Liver (tissue), 3 donors: ENCODE measurements around the gene ETDA.

Experiments used
- FOXA1 ChIP-seq: IDR thresholded peaks from 2 replicates; pipeline ENCODE4 v1.6.1; 2016; ENCODE audit warnings: antibody characterized with exemption
- GABPA ChIP-seq, 2 donors: IDR thresholded peaks in 1 of 2; conservative IDR thresholded peaks in 1 of 2; 2 replicates each; pipeline ENCODE4 v1.6.1; 2016; ENCODE audit warnings: antibody characterized with exemption in 2 of 2, mild to moderate bottlenecking in 1 of 2, moderate library complexity in 1 of 2
- HNF4G ChIP-seq: IDR thresholded peaks from 2 replicates; pipeline ENCODE4 v1.6.1; 2016; ENCODE audit warnings: antibody characterized with exemption
- JUND ChIP-seq, 2 donors: IDR thresholded peaks; 2 replicates each; pipeline ENCODE4 v1.6.1; 2016; ENCODE audit warnings: antibody characterized with exemption in 2 of 2
- TAF1 ChIP-seq: conservative IDR thresholded peaks from 2 replicates; pipeline ENCODE4 v1.6.1; 2016; ENCODE audit warnings: antibody characterized with exemption, mild to moderate bottlenecking
- YY1 ChIP-seq: IDR thresholded peaks from 2 replicates; pipeline ENCODE4 v1.6.1; 2016; ENCODE audit warnings: antibody characterized with exemption, mild to moderate bottlenecking
- TF ChIP-seq, protein P1 (sequence below): fragments of 150-350 bp; IDR thresholded peaks from 2 replicates; pipeline ENCODE4 v1.5.1; 2017; ENCODE audit warnings: improper control_type of control experiment, low read depth, low read length; ENCODE audit not compliant: missing input control
- TF ChIP-seq, protein P2 (sequence below): IDR thresholded peaks from 2 replicates; pipeline ENCODE4 v1.6.1; 2016; ENCODE audit warnings: antibody characterized with exemption
- donor health status: healthy.
- donor health status: healthy.

DNA sequence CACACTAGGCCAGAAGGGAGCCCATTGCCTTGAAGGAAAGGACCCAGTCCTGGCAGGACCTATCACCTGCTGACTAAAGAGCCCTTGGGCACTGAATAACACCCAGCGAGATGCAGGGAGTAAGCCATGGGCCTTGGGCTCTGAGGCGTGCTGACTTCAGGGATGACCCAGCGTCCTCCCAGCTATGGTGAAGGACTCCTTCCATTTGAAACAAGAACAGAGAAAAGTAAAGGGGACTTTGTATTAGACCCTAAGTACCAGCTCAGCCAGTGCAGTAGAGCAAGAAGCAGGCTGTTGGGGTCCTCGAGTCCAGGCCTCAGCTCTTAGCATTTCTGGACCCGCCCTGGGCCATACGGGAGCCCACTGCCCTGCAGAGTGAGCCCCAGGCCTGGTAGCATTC, 5.1 kb downstream of the ETDA start:
- TF ChIP-seq, protein P1, sequence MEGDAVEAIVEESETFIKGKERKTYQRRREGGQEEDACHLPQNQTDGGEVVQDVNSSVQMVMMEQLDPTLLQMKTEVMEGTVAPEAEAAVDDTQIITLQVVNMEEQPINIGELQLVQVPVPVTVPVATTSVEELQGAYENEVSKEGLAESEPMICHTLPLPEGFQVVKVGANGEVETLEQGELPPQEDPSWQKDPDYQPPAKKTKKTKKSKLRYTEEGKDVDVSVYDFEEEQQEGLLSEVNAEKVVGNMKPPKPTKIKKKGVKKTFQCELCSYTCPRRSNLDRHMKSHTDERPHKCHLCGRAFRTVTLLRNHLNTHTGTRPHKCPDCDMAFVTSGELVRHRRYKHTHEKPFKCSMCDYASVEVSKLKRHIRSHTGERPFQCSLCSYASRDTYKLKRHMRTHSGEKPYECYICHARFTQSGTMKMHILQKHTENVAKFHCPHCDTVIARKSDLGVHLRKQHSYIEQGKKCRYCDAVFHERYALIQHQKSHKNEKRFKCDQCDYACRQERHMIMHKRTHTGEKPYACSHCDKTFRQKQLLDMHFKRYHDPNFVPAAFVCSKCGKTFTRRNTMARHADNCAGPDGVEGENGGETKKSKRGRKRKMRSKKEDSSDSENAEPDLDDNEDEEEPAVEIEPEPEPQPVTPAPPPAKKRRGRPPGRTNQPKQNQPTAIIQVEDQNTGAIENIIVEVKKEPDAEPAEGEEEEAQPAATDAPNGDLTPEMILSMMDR, result no peak
- TF ChIP-seq, protein P2, sequence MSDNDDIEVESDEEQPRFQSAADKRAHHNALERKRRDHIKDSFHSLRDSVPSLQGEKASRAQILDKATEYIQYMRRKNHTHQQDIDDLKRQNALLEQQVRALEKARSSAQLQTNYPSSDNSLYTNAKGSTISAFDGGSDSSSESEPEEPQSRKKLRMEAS, result no peak
- no peak for TF ChIP-seq FOXA1
- TF ChIP-seq JUND (IDR thresholded peaks at IDR 0.05), result no peak
- no peak for TF ChIP-seq TAF1
- TF ChIP-seq HNF4G, result no peak
- TF ChIP-seq GABPA (IDR thresholded peaks at IDR 0.05 in 1 of 2, conservative IDR thresholded peaks at IDR 0.05 in 1 of 2), result no peak
- TF ChIP-seq YY1, result no peak
